NK-92 treated with Interleukin-12 subunit alpha and Interleukin-12 subunit beta, amount 100 ng/mL, for 24 hours (cell line): ENCODE measurements around the gene SPIRE2.

Source experiments
- DNase-seq: peaks from one replicate; lab custom pipeline; 2025; lab: John Stamatoyannopoulos, UW

SPIRE2 gene

GRCh38 chr16:89915303-89916232 lies 87.3 kb downstream of the SPIRE2 start:
- no peak for DNase-seq

- DNase-seq, result peak; percentile 44
These were observed 89.6 kb downstream of the SPIRE2 start for GRCh38 chr16:89917773-89918452.

GRCh38 chr16:89918453-89919347 lies 90.4 kb downstream of the SPIRE2 start, which contains the start of gene MC1R:
MC1R (plus strand) TSS chr16:89918862; CDS start chr16:89919259, 397 bp downstream.
- no peak for DNase-seq

GRCh38 chr16:89919535-89920406 lies 91.5 kb downstream of the SPIRE2 start:
- no peak for DNase-seq

GRCh38 chr16:89920723-89921122 lies 92.4 kb downstream of the SPIRE2 start:
- no peak for DNase-seq
